Measurements from ENCODE around the gene HMGN3.

HMGN3 gene

DNA sequence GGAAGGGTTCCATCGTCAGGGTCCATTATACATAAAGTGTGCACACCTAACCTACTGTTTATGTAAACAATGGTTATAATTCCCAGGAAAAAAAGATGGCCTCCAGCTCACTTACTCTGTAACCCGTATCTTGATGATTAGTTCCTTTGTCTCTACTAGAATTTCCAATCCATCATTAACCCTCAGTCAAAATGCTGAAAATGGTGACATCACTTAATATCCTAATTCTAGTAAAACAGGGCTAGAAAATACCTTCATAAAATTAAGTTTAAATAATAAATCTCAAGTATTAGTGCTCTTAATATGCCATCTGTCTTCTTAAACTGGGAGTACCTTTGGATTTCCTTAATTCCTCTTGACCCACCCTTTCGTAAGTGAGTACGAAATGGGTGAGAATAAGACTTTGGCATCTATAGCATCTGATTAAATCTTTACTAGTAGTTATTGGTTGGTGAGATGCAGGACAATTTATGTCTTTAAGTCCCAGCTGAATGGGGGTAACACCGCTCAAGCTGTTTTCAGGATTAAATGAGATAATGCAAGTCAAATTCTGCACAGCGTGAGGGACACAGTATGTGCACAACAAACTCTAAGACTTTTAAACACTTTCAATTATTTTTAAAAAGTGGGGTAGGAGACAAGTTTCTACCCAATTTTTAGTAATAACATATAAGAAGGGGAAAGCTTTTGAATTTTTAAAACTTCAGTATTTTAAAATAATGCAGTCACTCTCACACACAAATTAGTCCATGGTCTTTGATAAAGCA is 1.6 kb downstream of the HMGN3 start:
- DNase-seq = no peak

GRCh38 chr6:79231666-79232065 is 2.8 kb downstream of the HMGN3 start:
- DNase-seq = no peak

- no peak for DNase-seq
These were observed 3.4 kb downstream of the HMGN3 start for GRCh38 chr6:79231101-79231500.

- DNase-seq = no peak
These were observed 4.3 kb downstream of the HMGN3 start for GRCh38 chr6:79230149-79230548.

- DNase-seq = no peak
These were observed 7.0 kb downstream of the HMGN3 start for GRCh38 chr6:79227445-79227844.

- DNase-seq = no peak
These were observed 7.8 kb downstream of the HMGN3 start for GRCh38 chr6:79226660-79227059.

GRCh38 chr6:79225717-79226599 is 8.5 kb downstream of the HMGN3 start:
- no peak for DNase-seq

DNA sequence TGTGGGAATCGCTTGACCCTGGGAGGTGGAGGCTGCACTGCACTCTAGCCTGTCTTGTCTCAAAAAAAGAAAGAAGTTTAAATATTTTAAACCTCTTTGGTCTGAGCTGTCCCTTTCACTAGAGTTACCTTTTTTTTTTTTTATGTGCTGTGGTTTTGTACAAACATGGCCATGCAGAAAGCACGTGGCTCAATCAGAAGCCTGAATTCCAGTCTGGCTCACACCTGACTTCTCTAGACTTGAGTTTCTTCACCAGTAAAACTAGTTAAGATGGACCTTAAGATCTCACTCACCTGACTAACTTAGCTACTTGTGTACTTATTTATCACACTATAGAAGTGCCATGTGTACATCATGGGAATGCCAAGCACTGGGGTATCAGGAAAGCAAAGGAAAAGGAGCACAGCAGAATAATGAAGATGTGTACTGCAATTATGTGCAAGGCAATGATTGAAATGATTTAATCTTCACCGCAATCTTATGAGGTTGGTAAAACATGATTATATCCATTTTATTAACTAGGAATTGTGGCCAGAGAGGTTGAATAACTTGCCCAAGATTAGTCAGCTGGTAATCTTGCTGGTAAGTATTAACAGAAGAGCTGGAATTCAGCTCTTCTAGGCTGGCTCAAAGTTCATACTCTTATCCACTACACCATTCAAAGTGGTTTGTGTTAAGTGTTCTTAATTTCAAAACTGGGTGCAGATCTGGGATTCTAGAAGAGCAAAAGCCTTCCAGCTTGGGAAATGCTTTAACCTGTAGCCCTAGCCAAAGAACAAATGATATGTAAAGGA is 10.7 kb downstream of the HMGN3 start:
- DNase-seq = no peak

GRCh38 chr6:79215213-79215824 is 19.2 kb downstream of the HMGN3 start:
- DNase-seq = no peak

DNA sequence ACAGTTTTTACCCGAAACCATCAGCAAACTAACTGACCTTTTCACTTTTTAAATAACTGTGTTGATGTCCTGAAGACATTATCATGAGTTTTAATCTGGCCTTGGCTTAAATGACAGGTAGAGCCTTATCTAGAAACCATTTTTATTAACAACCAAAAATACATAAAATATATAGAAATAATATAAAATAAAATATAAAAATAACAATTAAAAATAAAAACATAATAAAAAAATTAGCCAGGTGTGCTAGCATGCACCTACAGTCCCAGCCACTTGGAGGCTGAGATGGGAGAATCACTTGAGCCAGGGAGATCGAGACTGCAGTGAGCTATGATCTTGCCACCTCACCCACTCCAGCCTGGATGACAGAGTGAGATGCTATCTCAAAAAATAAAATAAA is 21.6 kb downstream of the HMGN3 start:
- DNase-seq = no peak

- DNase-seq = no peak
These were observed 25.7 kb downstream of the HMGN3 start for GRCh38 chr6:79208816-79209215.

DNA sequence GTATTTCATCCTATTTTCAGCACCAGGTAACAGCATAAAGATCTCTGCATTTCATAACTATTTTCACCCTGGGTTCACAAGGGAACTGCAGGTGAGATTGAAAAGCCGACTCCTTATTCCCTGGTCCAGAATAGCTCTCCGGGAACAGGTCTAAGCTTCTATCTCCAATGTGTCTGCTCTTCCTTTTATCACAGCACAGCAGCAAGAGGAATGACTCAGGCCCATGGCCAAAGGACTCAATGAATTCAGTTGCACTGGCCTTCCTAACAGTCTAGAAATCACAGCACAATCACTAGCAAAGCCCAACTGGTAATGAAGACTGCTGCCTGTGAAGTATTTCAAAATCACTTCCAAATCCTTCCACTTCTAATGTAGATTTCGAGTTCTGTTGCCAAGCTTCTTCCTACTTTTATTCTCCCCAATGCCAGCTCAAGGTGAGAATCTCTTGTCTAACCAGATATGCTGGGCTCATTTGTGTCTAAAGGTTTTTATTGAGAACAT is 30.7 kb downstream of the HMGN3 start:
- DNase-seq = no peak

GRCh38 chr6:79202556-79202955 is 31.9 kb downstream of the HMGN3 start:
- no peak for DNase-seq

- no peak for DNase-seq
These were observed 32.5 kb downstream of the HMGN3 start for GRCh38 chr6:79201983-79202382.

- no peak for DNase-seq
These were observed 33.3 kb downstream of the HMGN3 start for GRCh38 chr6:79201143-79201542.

- no peak for DNase-seq
These were observed 37.6 kb downstream of the HMGN3 start for GRCh38 chr6:79196912-79197311.

- no peak for DNase-seq
These were observed 40.5 kb downstream of the HMGN3 start for GRCh38 chr6:79193971-79194370.

GRCh38 chr6:79189760-79190350 is 44.6 kb downstream of the HMGN3 start:
- DNase-seq = no peak

DNA sequence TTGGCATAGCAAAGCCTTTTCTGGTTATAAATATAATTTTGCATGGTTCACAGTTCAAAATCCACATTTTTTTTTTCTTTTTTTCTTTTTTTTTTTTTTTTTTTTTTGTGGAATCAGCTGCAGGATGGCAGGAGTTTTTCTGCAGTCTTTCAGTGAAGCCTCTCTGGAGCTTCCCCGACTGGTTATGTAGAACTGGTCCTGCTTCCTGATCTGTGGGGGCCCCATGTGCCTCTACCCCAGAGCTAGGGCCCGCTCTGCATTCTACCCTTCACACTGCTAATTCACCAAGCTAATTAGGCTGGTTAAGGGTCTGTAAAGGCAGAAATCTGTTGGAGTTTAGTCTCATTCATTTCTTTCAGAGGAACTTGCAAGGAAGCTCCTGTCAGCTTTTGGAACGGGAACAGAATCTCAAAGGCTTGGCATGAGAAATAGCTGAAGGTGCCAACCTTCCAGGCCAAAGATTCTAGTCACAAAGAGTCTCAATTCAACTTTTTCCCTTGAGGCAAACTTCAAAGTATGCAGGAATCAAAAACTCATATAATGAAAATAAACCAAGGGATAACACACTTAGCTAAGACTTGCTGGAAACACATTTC is 45.5 kb downstream of the HMGN3 start:
- DNase-seq = peak; percentile 7

GRCh38 chr6:79188107-79188506 is 46.4 kb downstream of the HMGN3 start:
- no peak for DNase-seq

GRCh38 chr6:79186564-79186963 is 47.9 kb downstream of the HMGN3 start:
- DNase-seq = no peak

GRCh38 chr6:79184641-79185040 is 49.8 kb downstream of the HMGN3 start:
- DNase-seq = no peak
